ENCODE measurements around the gene TMEM179. TPM values are rescaled to one million over a fixed set of nuclear protein-coding genes. Genes with fewer than 3 reads are reported as not detected.

TMEM179 gene
- total RNA-seq, 6 donors from 2014 or later: not detected

DNA sequence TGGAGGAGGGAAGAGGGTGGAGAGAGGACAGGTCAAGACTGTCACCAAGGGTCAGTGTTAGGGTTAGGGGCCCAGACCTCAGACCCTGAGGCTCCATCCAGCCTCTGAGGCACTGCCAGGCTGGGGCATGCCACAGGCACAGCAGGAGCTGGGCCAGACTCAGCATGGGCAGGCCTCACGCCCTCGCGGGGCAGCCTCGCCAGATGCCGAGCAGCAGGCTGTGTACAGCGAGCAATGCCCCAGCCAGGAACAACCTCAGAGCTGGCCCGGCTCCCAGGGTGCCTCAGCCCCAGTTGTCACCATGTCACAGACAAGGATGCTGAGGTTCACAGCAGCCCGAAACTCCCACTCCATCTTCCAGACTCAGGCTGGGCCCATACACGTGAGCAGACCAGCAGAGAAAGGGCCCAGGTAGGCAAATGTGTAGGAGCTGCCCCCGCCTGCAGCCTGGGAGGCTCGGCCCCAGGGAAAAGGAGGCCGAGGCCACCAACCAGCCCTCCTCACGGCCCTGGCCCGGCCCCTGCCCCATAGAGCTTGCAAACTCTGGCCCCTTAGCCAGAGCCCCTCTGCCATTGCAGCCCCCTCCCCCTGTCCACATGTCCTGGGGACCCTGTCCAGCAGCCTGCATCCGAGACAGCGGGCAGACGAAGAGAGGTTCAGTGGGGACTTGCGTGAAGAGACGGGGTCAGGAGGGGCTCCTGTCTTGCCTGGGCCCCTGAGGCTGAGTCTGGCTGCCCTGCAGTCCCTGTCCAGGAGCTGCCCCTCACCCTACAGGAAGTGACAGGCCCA lies 17.5 kb downstream of the TMEM179 start:
- no peaks in the 10 kb centered on the region for H3K9me3 ChIP-seq
- peak in 1 of 2 donors; percentile 1 for ATAC-seq (ENCODE audit: low FRiP score in 2 of 2)
- H3K36me3 ChIP-seq: no peaks in the 10 kb centered on the region
- WGBS, 2 donors: 73 to 75% methylated on average over 6 to 16 of the region's 19 CpGs
- H3K4me3 ChIP-seq: no peak overlapping the region
- peak in 1 of 2 donors; percentile 83 for DNase-seq
- TF ChIP-seq POLR2A (IDR thresholded peaks at IDR 0.05): no peak
- no peaks in the 10 kb centered on the region for H3K27me3 ChIP-seq
- peaks cover 0 to 11% (median 2%) of the 10 kb centered on the region in 4 donors for H3K4me1 ChIP-seq
- no peak overlapping the region for H3K27ac ChIP-seq

DNA sequence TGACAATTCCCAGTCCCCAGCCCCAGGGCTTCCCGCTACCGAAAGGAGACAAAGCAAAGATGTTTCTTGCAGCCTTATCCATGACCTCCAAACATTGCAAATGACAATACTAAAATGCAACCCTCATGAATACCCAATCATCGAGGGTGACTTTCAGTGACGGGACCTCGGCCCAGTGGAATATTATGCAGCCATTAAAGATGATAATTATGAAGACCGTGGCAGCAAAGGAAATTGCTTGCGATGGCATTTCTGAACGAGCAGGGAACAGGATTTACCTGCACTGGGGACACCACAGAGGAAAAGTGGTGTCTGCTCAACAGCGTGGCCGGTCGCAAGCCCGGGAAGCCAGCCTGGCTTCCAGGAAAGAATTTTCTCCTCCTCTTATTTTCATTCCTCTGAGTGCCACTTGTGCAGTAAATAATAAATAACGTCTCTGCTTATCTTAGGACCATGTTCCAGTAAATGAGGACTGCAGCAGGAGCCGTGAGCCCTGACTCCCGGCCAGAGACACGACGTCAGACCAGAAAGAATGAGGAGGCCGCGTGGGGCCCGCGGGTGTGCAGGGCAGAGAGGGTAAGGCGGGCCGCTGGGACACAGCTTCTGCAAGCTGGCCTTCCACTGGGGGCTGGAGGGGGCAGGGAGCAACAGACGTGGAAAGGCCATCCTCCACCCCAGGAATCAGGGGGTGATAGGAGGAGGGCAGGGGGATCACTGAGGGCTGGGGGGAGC lies 18.4 kb downstream of the TMEM179 start:
- no peaks in the 10 kb centered on the region for H3K27me3 ChIP-seq
- no peaks in the 10 kb centered on the region for H3K9me3 ChIP-seq
- WGBS, 2 donors: 57% methylated on average over 24 of the region's 24 CpGs
- no peaks in the 10 kb centered on the region for H3K36me3 ChIP-seq
- H3K4me1 ChIP-seq: peaks cover 0 to 11% (median 5%) of the 10 kb centered on the region in 4 donors
- ATAC-seq (ENCODE audit: low FRiP score in 2 of 2) (no peak), DNase-seq (peak in 1 of 2 donors; percentile 82)
- no peak overlapping the region for H3K27ac ChIP-seq
- TF ChIP-seq EP300 (IDR thresholded peaks at IDR 0.05) (no peak), POLR2A (IDR thresholded peaks at IDR 0.05) (no peak)
- no peak overlapping the region for H3K4me3 ChIP-seq

DNA sequence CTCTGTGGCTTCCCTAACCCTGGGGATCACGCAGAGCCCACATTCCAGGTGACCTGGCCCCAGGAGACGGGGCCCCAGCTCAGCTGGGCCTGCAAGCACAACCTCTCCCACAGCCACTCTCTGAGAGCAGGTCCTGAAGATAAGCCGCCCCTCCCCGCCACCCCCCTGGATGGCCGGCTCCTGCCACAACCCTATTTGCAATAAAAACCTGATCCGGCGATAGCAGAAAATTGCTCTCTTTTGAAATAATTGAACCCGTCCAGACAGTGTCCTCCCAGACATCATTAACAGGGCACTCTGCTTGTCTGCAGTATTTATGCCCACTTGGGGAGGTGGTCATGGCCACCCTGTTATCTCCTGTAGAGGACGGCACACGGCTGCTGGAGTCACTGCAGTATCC lies 20.0 kb downstream of the TMEM179 start:
- Histone ChIP-seq H3K4me1 (peaks cover 0 to 15% (median 5%) of the 10 kb centered on the region in 4 donors), H3K36me3 (no peaks in the 10 kb centered on the region), H3K27ac (no peak overlapping the region), H3K4me3 (no peak overlapping the region), H3K27me3 (no peaks in the 10 kb centered on the region), H3K9me3 (no peaks in the 10 kb centered on the region)
- 74% methylated on average over 10 of the region's 10 CpGs; no CpG with 5 or more reads in 1 of the 2 donors for WGBS, 2 donors
- DNase-seq: peak in 1 of 2 donors; percentile 40
- no peak for ATAC-seq (ENCODE audit: low FRiP score in 2 of 2)
- TF ChIP-seq POLR2AphosphoS5 (IDR thresholded peaks at IDR 0.05): no peak
- no peak for TF ChIP-seq EP300 (IDR thresholded peaks at IDR 0.05)
- TF ChIP-seq, protein P1, sequence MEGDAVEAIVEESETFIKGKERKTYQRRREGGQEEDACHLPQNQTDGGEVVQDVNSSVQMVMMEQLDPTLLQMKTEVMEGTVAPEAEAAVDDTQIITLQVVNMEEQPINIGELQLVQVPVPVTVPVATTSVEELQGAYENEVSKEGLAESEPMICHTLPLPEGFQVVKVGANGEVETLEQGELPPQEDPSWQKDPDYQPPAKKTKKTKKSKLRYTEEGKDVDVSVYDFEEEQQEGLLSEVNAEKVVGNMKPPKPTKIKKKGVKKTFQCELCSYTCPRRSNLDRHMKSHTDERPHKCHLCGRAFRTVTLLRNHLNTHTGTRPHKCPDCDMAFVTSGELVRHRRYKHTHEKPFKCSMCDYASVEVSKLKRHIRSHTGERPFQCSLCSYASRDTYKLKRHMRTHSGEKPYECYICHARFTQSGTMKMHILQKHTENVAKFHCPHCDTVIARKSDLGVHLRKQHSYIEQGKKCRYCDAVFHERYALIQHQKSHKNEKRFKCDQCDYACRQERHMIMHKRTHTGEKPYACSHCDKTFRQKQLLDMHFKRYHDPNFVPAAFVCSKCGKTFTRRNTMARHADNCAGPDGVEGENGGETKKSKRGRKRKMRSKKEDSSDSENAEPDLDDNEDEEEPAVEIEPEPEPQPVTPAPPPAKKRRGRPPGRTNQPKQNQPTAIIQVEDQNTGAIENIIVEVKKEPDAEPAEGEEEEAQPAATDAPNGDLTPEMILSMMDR (IDR thresholded peaks at IDR 0.05): no peak
- TF ChIP-seq POLR2A (IDR thresholded peaks at IDR 0.05): no peak

DNA sequence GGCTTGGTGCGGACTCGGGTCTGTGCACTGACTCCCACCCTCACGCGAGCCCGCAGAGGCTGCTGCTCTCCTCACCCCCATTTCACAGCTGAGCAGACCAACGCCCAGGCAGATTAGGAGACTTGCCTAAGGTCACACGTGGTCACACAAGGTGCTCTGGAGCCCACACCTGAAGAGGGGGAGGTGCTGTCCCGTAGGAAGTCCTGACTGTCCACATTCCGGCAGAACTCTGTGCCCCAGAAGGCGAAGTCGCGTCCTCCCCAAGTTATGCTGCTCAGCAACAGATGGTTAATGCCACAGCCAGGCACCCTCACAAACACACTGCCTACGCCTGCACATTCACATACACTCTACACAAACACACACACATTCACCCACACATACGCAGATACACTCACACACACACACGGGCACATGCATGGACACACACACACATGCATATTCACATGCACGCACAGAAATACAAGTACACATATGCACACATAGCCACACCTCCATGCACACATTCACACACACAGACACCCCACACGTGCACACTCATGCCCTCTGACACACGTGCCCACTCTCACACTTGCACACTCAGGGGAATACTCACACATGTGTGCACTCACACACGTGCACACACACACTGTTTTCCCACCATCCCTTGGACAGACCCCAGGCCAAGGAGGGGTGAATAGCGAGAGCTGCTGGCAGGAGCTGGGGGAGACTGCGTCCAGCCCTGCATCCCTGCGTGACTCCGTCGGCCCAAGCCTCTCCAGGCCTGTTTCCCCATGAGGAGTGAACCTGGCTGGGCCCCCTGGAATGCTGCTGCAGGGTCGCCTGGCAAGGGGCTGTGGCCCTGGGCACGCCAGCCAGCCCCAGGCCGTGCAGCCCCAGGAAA lies 20.9 kb downstream of the TMEM179 start:
- 56 to 66% methylated on average over 17 to 27 of the region's 27 CpGs for WGBS, 2 donors
- TF ChIP-seq EP300 (IDR thresholded peaks at IDR 0.05): no peak
- TF ChIP-seq, protein P1 (IDR thresholded peaks at IDR 0.05): no peak
- TF ChIP-seq POLR2AphosphoS5 (IDR thresholded peaks at IDR 0.05): no peak
- no peak for TF ChIP-seq POLR2A (IDR thresholded peaks at IDR 0.05)
- H3K4me3 ChIP-seq: no peak overlapping the region
- H3K4me1 ChIP-seq: peaks cover 0 to 15% (median 5%) of the 10 kb centered on the region in 4 donors
- DNase-seq (peak in 1 of 2 donors; percentile 50), ATAC-seq (ENCODE audit: low FRiP score in 2 of 2) (no peak)
- no peaks in the 10 kb centered on the region for H3K27me3 ChIP-seq
- no peaks in the 10 kb centered on the region for H3K36me3 ChIP-seq
- H3K9me3 ChIP-seq: no peaks in the 10 kb centered on the region
- H3K27ac ChIP-seq: no peak overlapping the region

DNA sequence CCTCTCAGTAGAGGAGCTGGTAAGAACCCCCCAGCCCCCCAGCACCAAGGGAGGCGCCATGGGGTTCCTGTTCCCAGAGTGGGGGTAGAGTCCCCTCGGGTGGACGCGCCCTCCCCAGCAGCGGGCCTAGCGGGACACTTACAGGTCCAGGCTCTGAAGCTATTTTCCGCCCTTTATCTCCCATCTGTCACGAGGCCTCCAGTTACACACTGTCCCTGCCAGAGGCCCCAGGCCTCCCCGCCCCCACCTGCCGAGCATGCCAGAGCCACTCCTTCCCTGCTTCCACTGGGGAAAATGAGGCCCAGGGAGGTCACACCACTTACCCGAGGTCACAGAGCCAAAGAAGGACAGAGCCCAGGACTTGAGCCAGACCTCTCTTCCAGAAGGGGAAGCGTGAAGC lies 21.9 kb downstream of the TMEM179 start:
- H3K4me1 ChIP-seq: peaks cover 0 to 15% (median 5%) of the 10 kb centered on the region in 4 donors
- H3K9me3 ChIP-seq: no peaks in the 10 kb centered on the region
- no peak for ATAC-seq (ENCODE audit: low FRiP score in 2 of 2)
- H3K36me3 ChIP-seq: no peaks in the 10 kb centered on the region
- no peak overlapping the region for H3K4me3 ChIP-seq
- H3K27ac ChIP-seq: no peak overlapping the region
- no peaks in the 10 kb centered on the region for H3K27me3 ChIP-seq
- WGBS, 2 donors: 40 to 44% methylated on average over 11 to 12 of the region's 12 CpGs
- peak in 1 of 2 donors; percentile 82 for DNase-seq
- TF ChIP-seq, protein P1 (IDR thresholded peaks at IDR 0.05): no peak
- TF ChIP-seq POLR2AphosphoS5 (IDR thresholded peaks at IDR 0.05): no peak
- no peak for TF ChIP-seq EP300 (IDR thresholded peaks at IDR 0.05)
- TF ChIP-seq POLR2A (IDR thresholded peaks at IDR 0.05): no peak

All from upper lobe of left lung (tissue), 6 donors.